HG03159 (cell line): ENCODE results near the gene TSHZ3.

Experiments used
- ATAC-seq: cut with Tn5 transposase; IDR thresholded peaks from one replicate; pipeline ENCODE4 v1.9.1; 2021; ENCODE audit warnings: mild to moderate bottlenecking, moderate library complexity; ENCODE audit not compliant: unreplicated experiment

The TSHZ3 gene

GRCh38 chr19:31266196-31266595, 83.0 kb downstream of the TSHZ3 start:
- ATAC-seq = no peak

- ATAC-seq = no peak
These were observed 85.0 kb downstream of the TSHZ3 start for GRCh38 chr19:31264041-31264778.

GRCh38 chr19:31263328-31263727, 85.9 kb downstream of the TSHZ3 start:
- ATAC-seq = no peak

- ATAC-seq = no peak
These were observed 86.5 kb downstream of the TSHZ3 start for GRCh38 chr19:31262725-31263191.

- ATAC-seq = no peak
These were observed 87.5 kb downstream of the TSHZ3 start for GRCh38 chr19:31261603-31262212.

GRCh38 chr19:31261019-31261602, 88.1 kb downstream of the TSHZ3 start:
- no peak for ATAC-seq

- no peak for ATAC-seq
These were observed 88.9 kb downstream of the TSHZ3 start for GRCh38 chr19:31260171-31260933.

- no peak for ATAC-seq
These were observed 90.8 kb downstream of the TSHZ3 start for GRCh38 chr19:31258211-31259052.

GRCh38 chr19:31257426-31258130, 91.7 kb downstream of the TSHZ3 start:
- no peak for ATAC-seq

GRCh38 chr19:31257025-31257424, 92.2 kb downstream of the TSHZ3 start:
- no peak for ATAC-seq

- no peak for ATAC-seq
These were observed 92.7 kb downstream of the TSHZ3 start for GRCh38 chr19:31256593-31256960.

- no peak for ATAC-seq
These were observed 93.2 kb downstream of the TSHZ3 start for GRCh38 chr19:31255831-31256592.

GRCh38 chr19:31255174-31255799, 93.9 kb downstream of the TSHZ3 start:
- ATAC-seq = no peak

GRCh38 chr19:31254611-31255010, 94.6 kb downstream of the TSHZ3 start:
- no peak for ATAC-seq

GRCh38 chr19:31254180-31254551, 95.1 kb downstream of the TSHZ3 start:
- no peak for ATAC-seq

GRCh38 chr19:31253526-31254179, 95.6 kb downstream of the TSHZ3 start:
- ATAC-seq = no peak

- no peak for ATAC-seq
These were observed 96.8 kb downstream of the TSHZ3 start for GRCh38 chr19:31252441-31252840.

- ATAC-seq = no peak
These were observed 100.0 kb downstream of the TSHZ3 start for GRCh38 chr19:31249217-31249616.
